Endodermal cell (in vitro differentiated cells): Measurements from ENCODE around the gene SMG6. TPM values are rescaled to one million over a fixed set of nuclear protein-coding genes. Genes with fewer than 3 reads are reported as not detected.

Source experiments
- DNase-seq: peaks from one replicate; pipeline ENCODE4 v3.0.0-alpha.2; 2017
- H3K27ac ChIP-seq: 2 replicates; pipeline ENCODE4 v1.5.1; 2013; ENCODE audit warnings: mild to moderate bottlenecking, low read depth, low read length, moderate library complexity
- H3K27me3 ChIP-seq: 2 replicates; pipeline ENCODE4 v1.6.1; 2013; ENCODE audit warnings: mild to moderate bottlenecking, low read length, moderate library complexity; ENCODE audit not compliant: insufficient read depth, control insufficient read depth, poor library complexity, severe bottlenecking
- H3K36me3 ChIP-seq: 2 replicates; pipeline ENCODE4 v1.7.0; 2013; ENCODE audit warnings: mild to moderate bottlenecking, low read length, moderate library complexity; ENCODE audit not compliant: control insufficient read depth, insufficient read depth
- H3K4me1 ChIP-seq: one replicate; pipeline ENCODE4 v1.7.0; 2013; ENCODE audit warnings: low read length; ENCODE audit not compliant: control insufficient read depth, insufficient read depth
- H3K4me3 ChIP-seq: 2 replicates; pipeline ENCODE4 v1.5.1; 2013; ENCODE audit warnings: mild to moderate bottlenecking, low read length, moderate library complexity
- H3K9ac ChIP-seq: 2 replicates; pipeline ENCODE4 v1.6.1; 2013; ENCODE audit warnings: mild to moderate bottlenecking, low read length, moderate library complexity; ENCODE audit not compliant: poor library complexity, severe bottlenecking; ENCODE audit errors: extremely low read depth
- H3K9me3 ChIP-seq: 2 replicates; pipeline ENCODE4 v1.6.1; 2013; ENCODE audit warnings: mild to moderate bottlenecking, low read length, moderate library complexity; ENCODE audit not compliant: control insufficient read depth
- H3K27ac Mint-ChIP-seq: 2 replicates; pipeline ENCODE4 v1.8.0; 2020; ENCODE audit warnings: mixed read lengths
- H3K27me3 Mint-ChIP-seq: 2 replicates; pipeline ENCODE4 v1.8.0; 2021; ENCODE audit warnings: mild to moderate bottlenecking, mixed read lengths; ENCODE audit not compliant: insufficient read depth
- H3K36me3 Mint-ChIP-seq: 2 replicates; pipeline ENCODE4 v1.8.0; 2020; ENCODE audit warnings: low read depth, mixed read lengths
- H3K4me1 Mint-ChIP-seq: 2 replicates; pipeline ENCODE4 v1.8.0; 2020; ENCODE audit warnings: mixed read lengths
- H3K4me3 Mint-ChIP-seq: 2 replicates; pipeline ENCODE4 v1.8.0; 2020; ENCODE audit warnings: mild to moderate bottlenecking, moderate library complexity, mixed read lengths
- H3K9me3 Mint-ChIP-seq: 2 replicates; pipeline ENCODE4 v1.8.0; 2020; ENCODE audit warnings: mild to moderate bottlenecking, mixed read lengths
- CTCF ChIP-seq: fragments of 200-600 bp; sonication (generic); conservative IDR thresholded peaks from 2 replicates; pipeline ENCODE4 v1.5.0; 2021; ENCODE audit warnings: antibody characterized with exemption, mild to moderate bottlenecking
- WGBS, 2 experiments: methylation state at CpG; one replicate each; pipeline versions ENCODE4 v1.1.5 to v1.1.7; 2013; ENCODE audit warnings: missing lambda C conversion rate in 2 of 2, mixed read lengths in 1 of 2; ENCODE audit not compliant: insufficient coverage in 1 of 2, insufficient read length in 1 of 2; 5-methylcytosine and 5-hydroxymethylcytosine counted together
- total RNA-seq, 2 donors: library from RNA; stranded (reverse); fragmentation: NEBNext Ultra II Directional in 1 of 2; extraction: Animal tissue kit (Norgen Biotek cat#: 25700) in 1 of 2; gene quantifications; 2 replicates in 1 of 2; 3 replicates in 1 of 2; pipeline ENCODE4 v1.2.1, GENCODE V29; 2021

The SMG6 gene
- total RNA-seq, 2 donors from 2014 or later, result 44.3 to 56.7 TPM

GRCh38 chr17:2050300-2051060 lies 253.1 kb downstream of the SMG6 start:
- peaks cover 1% of the 10 kb centered on the region for H3K9me3 Mint-ChIP-seq
- peak; percentile 92 for DNase-seq
- Histone ChIP-seq H3K36me3 (peaks cover 4% of the 10 kb centered on the region), H3K9me3 (no peaks in the 10 kb centered on the region), H3K4me3 (peak overlapping the region; percentile 29), H3K9ac (no peak overlapping the region), H3K27me3 (peaks cover 48% of the 10 kb centered on the region), H3K27ac (no peak overlapping the region), H3K4me1 (peaks cover 2% of the 10 kb centered on the region)
- WGBS, 2 experiments, result 2 to 4% methylated on average over 22 to 88 of the region's 88 CpGs
- H3K27me3 Mint-ChIP-seq, result peaks cover 69% of the 10 kb centered on the region
- H3K27ac Mint-ChIP-seq, result no peak overlapping the region
- H3K4me3 Mint-ChIP-seq, result peak overlapping the region; percentile 25
- peaks cover 12% of the 10 kb centered on the region for H3K4me1 Mint-ChIP-seq
- no peaks in the 10 kb centered on the region for H3K36me3 Mint-ChIP-seq
- TF ChIP-seq CTCF, result peak; percentile 40

GRCh38 chr17:2049333-2050299 lies 254.0 kb downstream of the SMG6 start:
- Mint-ChIP-seq H3K27ac (peak overlapping the region; percentile 76), H3K36me3 (peaks cover 1% of the 10 kb centered on the region), H3K9me3 (peaks cover 1% of the 10 kb centered on the region), H3K27me3 (peaks cover 72% of the 10 kb centered on the region), H3K4me1 (peaks cover 15% of the 10 kb centered on the region), H3K4me3 (peak overlapping the region; percentile 63)
- Histone ChIP-seq H3K27ac (peak overlapping the region; percentile 35), H3K36me3 (peaks cover 9% of the 10 kb centered on the region), H3K9ac (peak overlapping the region; percentile 78), H3K9me3 (no peaks in the 10 kb centered on the region), H3K4me3 (peak overlapping the region; percentile 85), H3K4me1 (peaks cover 2% of the 10 kb centered on the region), H3K27me3 (peaks cover 40% of the 10 kb centered on the region)
- DNase-seq, result peak; percentile 95
- no peak for TF ChIP-seq CTCF
- 3 to 7% methylated on average over 21 to 104 of the region's 104 CpGs for WGBS, 2 experiments

GRCh38 chr17:2048805-2049204 lies 254.8 kb downstream of the SMG6 start:
- Histone ChIP-seq H3K4me1 (peaks cover 2% of the 10 kb centered on the region), H3K9ac (peak overlapping the region; percentile 78), H3K4me3 (peak overlapping the region; percentile 85), H3K9me3 (no peaks in the 10 kb centered on the region), H3K27ac (no peak overlapping the region), H3K36me3 (peaks cover 17% of the 10 kb centered on the region), H3K27me3 (peaks cover 32% of the 10 kb centered on the region)
- Mint-ChIP-seq H3K4me1 (peaks cover 16% of the 10 kb centered on the region), H3K9me3 (peaks cover 1% of the 10 kb centered on the region), H3K4me3 (peak overlapping the region; percentile 63), H3K36me3 (peaks cover 5% of the 10 kb centered on the region), H3K27me3 (peaks cover 65% of the 10 kb centered on the region), H3K27ac (peak overlapping the region; percentile 76)
- peak; percentile 90 for DNase-seq
- TF ChIP-seq CTCF, result no peak
- 7 to 40% methylated on average over 1 to 5 of the region's 9 CpGs for WGBS, 2 experiments
